Smooth muscle cell (in vitro differentiated cells): ENCODE data around the gene MRPS6. TPM values are rescaled to one million over a fixed set of nuclear protein-coding genes. Genes with fewer than 3 reads are reported as not detected.
A peak's percentile ranks its signal among the peaks of the same experiment; 100 is the strongest.

Experiments
- DNase-seq: peaks from one replicate; lab custom pipeline; 2025; ENCODE audit not compliant: unreplicated experiment; lab: John Stamatoyannopoulos, UW
- H2AFZ ChIP-seq: fragments of 200-600 bp; sonication (generic); 2 replicates; pipeline ENCODE4 v1.6.0; 2016; ENCODE audit warnings: antibody characterized with exemption, low read depth, mild to moderate bottlenecking
- H3F3A ChIP-seq: fragments of 200-600 bp; sonication (generic); 2 replicates; pipeline ENCODE4 v1.6.0; 2017; ENCODE audit warnings: antibody characterized with exemption, low read depth
- H3K27ac ChIP-seq: fragments of 200-600 bp; sonication (generic); 2 replicates; pipeline ENCODE4 v1.5.1; 2016; ENCODE audit warnings: low read depth, mild to moderate bottlenecking
- H3K27me3 ChIP-seq: fragments of 200-600 bp; sonication (generic); 2 replicates; pipeline ENCODE4 v1.6.1; 2016; ENCODE audit warnings: low read depth, mild to moderate bottlenecking
- H3K36me3 ChIP-seq: fragments of 200-600 bp; sonication (generic); 2 replicates; pipeline ENCODE4 v1.5.1; 2016; ENCODE audit warnings: low read depth
- H3K4me1 ChIP-seq: fragments of 200-600 bp; sonication (generic); 2 replicates; pipeline ENCODE4 v1.5.1; 2016; ENCODE audit warnings: low read depth
- H3K4me2 ChIP-seq: fragments of 200-600 bp; sonication (generic); 2 replicates; pipeline ENCODE4 v1.6.0; 2016; ENCODE audit warnings: mild to moderate bottlenecking
- H3K4me3 ChIP-seq: fragments of 200-600 bp; sonication (generic); 2 replicates; pipeline ENCODE4 v1.5.1; 2016; ENCODE audit warnings: mild to moderate bottlenecking
- H3K79me2 ChIP-seq: fragments of 200-600 bp; sonication (generic); 2 replicates; pipeline ENCODE4 v1.6.0; 2016; ENCODE audit warnings: low read depth, mild to moderate bottlenecking
- H3K9ac ChIP-seq: fragments of 200-600 bp; sonication (generic); 2 replicates; pipeline ENCODE4 v1.6.0; 2016; ENCODE audit warnings: low read depth
- H3K9me3 ChIP-seq: fragments of 200-600 bp; sonication (generic); replicated peaks from 2 replicates; pipeline ENCODE4 v1.5.1; 2016; ENCODE audit warnings: low read depth
- H4K20me1 ChIP-seq: fragments of 200-600 bp; sonication (generic); 2 replicates; pipeline ENCODE4 v1.6.0; 2016; ENCODE audit warnings: low read depth
- WGBS: methylation state at CpG from one replicate; pipeline ENCODE4 v1.1.7; 2016; ENCODE audit warnings: low lambda C conversion rate; 5-methylcytosine and 5-hydroxymethylcytosine counted together
- polyA plus RNA-seq: library from polyadenylated mRNA; unstranded; fragments of >200 nt; fragmentation: Nextera tagmentation; extraction: Ambion mirVana; gene quantifications from 2 replicates; pipeline ENCODE4 v1.2.1, GENCODE V29; 2016
- total RNA-seq: library from RNA; depleted of rRNA; stranded (reverse); fragments of >200 nt; gene quantifications from 2 replicates; pipeline ENCODE4 v1.2.3, GENCODE V29; 2014
- TF ChIP-seq, protein P1 (sequence below): fragments of 200-600 bp; sonication (generic); IDR thresholded peaks from 2 replicates; pipeline ENCODE4 v1.5.1; 2017; ENCODE audit warnings: borderline replicate concordance, mild to moderate bottlenecking, antibody characterized with exemption; ENCODE audit not compliant: insufficient read depth, poor library complexity, severe bottlenecking

MRPS6 gene
- total RNA-seq (44.5 and 47.8 TPM in 2 replicates), polyA plus RNA-seq (142 and 152 TPM in 2 replicates)

DNA sequence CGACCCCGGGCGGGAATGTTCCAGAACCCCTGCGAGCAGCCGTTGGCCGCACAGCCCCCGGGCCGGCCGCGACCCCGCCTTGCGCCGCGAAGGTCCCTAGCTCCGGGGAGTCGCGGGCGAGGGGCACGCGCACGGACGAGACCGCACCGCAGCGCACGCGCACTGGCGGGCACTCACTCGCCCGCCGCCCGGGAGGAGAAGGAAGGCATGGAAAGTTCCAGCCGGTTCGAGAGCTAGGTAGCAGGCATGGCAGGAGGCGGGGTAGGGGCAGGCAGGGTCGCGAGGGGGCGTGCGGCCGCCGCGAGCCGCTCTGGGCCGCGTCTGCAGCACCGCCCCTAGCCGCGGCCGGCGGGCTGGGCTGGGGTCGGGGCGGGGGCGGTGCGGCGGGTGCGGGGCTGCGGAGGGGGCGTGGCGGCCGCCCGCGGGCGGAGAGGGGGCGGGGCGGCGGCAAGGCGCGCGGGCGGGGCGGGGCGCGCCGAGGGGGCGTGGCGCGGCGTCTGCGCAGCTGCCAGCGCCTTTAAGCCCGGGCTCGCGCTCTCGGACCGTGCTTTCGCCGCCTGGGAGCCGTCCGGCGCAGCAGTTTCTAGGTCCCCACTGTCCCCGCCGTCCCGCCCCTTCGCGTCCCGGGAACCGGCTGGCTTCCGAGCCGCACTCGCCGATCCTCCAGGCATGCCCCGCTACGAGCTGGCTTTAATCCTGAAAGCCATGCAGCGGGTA is at the start of gene MRPS6, which contains the start of gene SLC5A3:
MRPS6 (plus strand) TSS at position 547 of the 717 bp plus-strand sequence; CDS start at position 670, 123 bp downstream.
SLC5A3 (plus strand) TSS at position 547 of the 717 bp plus-strand sequence. CDS start 21,621 bp downstream, outside the sequence.
- peak within 1 kb of the TSS; percentile 96 for H3K4me2 ChIP-seq
- peak; percentile 89 for DNase-seq
- H3F3A ChIP-seq = no peaks in the 10 kb centered on the region
- peak within 1 kb of the TSS; percentile 80 for H3K4me3 ChIP-seq
- H2AFZ ChIP-seq = peak within 1 kb of the TSS; percentile 93
- peaks cover 33% of the 10 kb centered on the region for H3K4me1 ChIP-seq
- peaks cover 42% of the 10 kb centered on the region for H3K79me2 ChIP-seq
- no peaks in the 10 kb centered on the region for H3K9me3 ChIP-seq
- peak within 1 kb of the TSS; percentile 80 for H3K9ac ChIP-seq
- H4K20me1 ChIP-seq = peaks cover 40% of the 10 kb centered on the region
- H3K36me3 ChIP-seq = no peaks in the 10 kb centered on the region
- H3K27me3 ChIP-seq = no peaks in the 10 kb centered on the region
- WGBS = 2% methylated on average over 50 of the region's 104 CpGs
- peak within 1 kb of the TSS; percentile 66 for H3K27ac ChIP-seq
- TF ChIP-seq, protein P1, sequence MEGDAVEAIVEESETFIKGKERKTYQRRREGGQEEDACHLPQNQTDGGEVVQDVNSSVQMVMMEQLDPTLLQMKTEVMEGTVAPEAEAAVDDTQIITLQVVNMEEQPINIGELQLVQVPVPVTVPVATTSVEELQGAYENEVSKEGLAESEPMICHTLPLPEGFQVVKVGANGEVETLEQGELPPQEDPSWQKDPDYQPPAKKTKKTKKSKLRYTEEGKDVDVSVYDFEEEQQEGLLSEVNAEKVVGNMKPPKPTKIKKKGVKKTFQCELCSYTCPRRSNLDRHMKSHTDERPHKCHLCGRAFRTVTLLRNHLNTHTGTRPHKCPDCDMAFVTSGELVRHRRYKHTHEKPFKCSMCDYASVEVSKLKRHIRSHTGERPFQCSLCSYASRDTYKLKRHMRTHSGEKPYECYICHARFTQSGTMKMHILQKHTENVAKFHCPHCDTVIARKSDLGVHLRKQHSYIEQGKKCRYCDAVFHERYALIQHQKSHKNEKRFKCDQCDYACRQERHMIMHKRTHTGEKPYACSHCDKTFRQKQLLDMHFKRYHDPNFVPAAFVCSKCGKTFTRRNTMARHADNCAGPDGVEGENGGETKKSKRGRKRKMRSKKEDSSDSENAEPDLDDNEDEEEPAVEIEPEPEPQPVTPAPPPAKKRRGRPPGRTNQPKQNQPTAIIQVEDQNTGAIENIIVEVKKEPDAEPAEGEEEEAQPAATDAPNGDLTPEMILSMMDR = no peak

DNA sequence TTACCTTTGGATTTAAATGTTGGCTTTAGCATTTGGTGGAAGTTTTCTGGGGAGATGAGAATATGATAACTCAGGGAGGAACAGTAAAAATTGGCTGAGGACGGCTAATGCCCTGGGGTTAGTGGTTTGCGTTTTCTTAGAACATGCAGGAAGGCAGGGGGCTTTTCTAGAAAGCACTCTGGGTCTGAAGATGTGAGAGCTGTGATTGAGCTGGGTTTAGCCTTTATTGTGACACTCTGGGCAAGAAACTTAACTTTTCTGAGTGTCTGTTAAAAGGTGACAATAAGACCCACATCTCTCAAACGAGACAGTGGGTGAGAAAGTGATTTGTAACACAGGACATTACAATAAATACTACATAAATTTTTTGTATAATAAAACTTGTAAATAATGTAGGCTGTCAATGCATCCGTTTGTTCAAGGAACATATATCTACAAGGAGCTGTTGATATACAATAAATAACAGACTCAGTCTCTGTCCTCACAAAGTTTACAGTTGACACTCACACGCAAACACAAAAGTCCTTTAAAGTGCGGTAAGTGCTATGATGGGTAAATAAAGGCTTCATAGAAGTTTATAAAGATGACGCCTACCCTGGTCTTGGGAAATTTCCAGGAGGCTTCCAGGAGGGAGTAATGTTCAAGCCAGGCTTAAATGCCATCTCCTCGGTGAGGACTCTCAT is 49.5 kb upstream of the MRPS6 start:
- H2AFZ ChIP-seq = no peak overlapping the region
- TF ChIP-seq, protein P1 = no peak
- peaks cover 3% of the 10 kb centered on the region for H3F3A ChIP-seq
- no peak overlapping the region for H3K27ac ChIP-seq
- peaks cover 25% of the 10 kb centered on the region for H3K4me1 ChIP-seq
- H3K4me3 ChIP-seq = no peak overlapping the region
- WGBS = 42% methylated on average over 8 of the region's 8 CpGs
- H3K27me3 ChIP-seq = no peaks in the 10 kb centered on the region
- H4K20me1 ChIP-seq = no peaks in the 10 kb centered on the region
- H3K9ac ChIP-seq = no peak overlapping the region
- no peaks in the 10 kb centered on the region for H3K36me3 ChIP-seq
- H3K4me2 ChIP-seq = peak overlapping the region; percentile 14
- DNase-seq = no peak
- H3K9me3 ChIP-seq = no peaks in the 10 kb centered on the region
- H3K79me2 ChIP-seq = no peaks in the 10 kb centered on the region

DNA sequence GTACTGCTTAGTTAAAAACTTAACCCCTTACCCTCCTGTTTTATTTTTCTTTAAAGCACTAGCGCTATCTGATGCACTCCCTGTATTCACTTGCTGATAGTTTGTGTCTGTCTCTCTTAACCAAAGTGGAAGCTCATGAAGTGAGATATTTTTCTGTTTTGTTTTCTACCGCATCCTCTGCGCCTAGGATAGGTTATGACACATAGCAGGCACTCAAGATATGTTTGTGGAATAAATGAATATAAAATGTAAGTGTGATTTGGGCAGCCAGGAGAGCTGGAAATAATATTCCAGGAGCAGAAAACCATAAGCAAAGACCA is 49.0 kb upstream of the MRPS6 start:
- WGBS = 94% methylated on average over 3 of the region's 3 CpGs
- no peak overlapping the region for H3K9ac ChIP-seq
- TF ChIP-seq, protein P1 = no peak

More for the DNA sequence above, 49.0 kb upstream of the MRPS6 start:
- no peaks in the 10 kb centered on the region for H3K79me2 ChIP-seq
- H3K4me2 ChIP-seq = peak overlapping the region; percentile 12
- H3K9me3 ChIP-seq = no peaks in the 10 kb centered on the region
- H3K27me3 ChIP-seq = no peaks in the 10 kb centered on the region
- H4K20me1 ChIP-seq = no peaks in the 10 kb centered on the region
- H3K4me3 ChIP-seq = no peak overlapping the region
- peaks cover 3% of the 10 kb centered on the region for H3F3A ChIP-seq
- no peak overlapping the region for H2AFZ ChIP-seq
- no peak for DNase-seq
- H3K27ac ChIP-seq = no peak overlapping the region
- peaks cover 25% of the 10 kb centered on the region for H3K4me1 ChIP-seq
- no peaks in the 10 kb centered on the region for H3K36me3 ChIP-seq
